Measurements from ENCODE around the gene STAG3.

GRCh38 chr7:100128637-100128963 lies 49.1 kb upstream of the STAG3 start:
- TF ChIP-seq, protein P1, sequence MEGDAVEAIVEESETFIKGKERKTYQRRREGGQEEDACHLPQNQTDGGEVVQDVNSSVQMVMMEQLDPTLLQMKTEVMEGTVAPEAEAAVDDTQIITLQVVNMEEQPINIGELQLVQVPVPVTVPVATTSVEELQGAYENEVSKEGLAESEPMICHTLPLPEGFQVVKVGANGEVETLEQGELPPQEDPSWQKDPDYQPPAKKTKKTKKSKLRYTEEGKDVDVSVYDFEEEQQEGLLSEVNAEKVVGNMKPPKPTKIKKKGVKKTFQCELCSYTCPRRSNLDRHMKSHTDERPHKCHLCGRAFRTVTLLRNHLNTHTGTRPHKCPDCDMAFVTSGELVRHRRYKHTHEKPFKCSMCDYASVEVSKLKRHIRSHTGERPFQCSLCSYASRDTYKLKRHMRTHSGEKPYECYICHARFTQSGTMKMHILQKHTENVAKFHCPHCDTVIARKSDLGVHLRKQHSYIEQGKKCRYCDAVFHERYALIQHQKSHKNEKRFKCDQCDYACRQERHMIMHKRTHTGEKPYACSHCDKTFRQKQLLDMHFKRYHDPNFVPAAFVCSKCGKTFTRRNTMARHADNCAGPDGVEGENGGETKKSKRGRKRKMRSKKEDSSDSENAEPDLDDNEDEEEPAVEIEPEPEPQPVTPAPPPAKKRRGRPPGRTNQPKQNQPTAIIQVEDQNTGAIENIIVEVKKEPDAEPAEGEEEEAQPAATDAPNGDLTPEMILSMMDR (IDR thresholded peaks at IDR 0.05 in 4 of 5, conservative IDR thresholded peaks at IDR 0.05 in 1 of 5), result no peak
- no peak for TF ChIP-seq POLR2A (IDR thresholded peaks at IDR 0.05)

Data from gastrocnemius medialis (tissue), 4 donors.